GM21528 (cell line): ENCODE measurements around the gene LEFTY1.
A peak's percentile ranks its signal among the peaks of the same experiment; 100 is the strongest.
"Not testable (repeated sequence)": the region's sequence is repeated elsewhere in the genome, so short reads cannot be mapped to it uniquely, and the experiment has no call there.

Experiments used
- ATAC-seq: cut with Tn5 transposase; IDR thresholded peaks from one replicate; pipeline ENCODE4 v1.9.1; 2021; ENCODE audit warnings: mild to moderate bottlenecking, moderate library complexity; ENCODE audit not compliant: unreplicated experiment, low FRiP score

LEFTY1 gene

GRCh38 chr1:225889743-225890142 is 797 bp upstream of the LEFTY1 start:
- no peak for ATAC-seq

DNA sequence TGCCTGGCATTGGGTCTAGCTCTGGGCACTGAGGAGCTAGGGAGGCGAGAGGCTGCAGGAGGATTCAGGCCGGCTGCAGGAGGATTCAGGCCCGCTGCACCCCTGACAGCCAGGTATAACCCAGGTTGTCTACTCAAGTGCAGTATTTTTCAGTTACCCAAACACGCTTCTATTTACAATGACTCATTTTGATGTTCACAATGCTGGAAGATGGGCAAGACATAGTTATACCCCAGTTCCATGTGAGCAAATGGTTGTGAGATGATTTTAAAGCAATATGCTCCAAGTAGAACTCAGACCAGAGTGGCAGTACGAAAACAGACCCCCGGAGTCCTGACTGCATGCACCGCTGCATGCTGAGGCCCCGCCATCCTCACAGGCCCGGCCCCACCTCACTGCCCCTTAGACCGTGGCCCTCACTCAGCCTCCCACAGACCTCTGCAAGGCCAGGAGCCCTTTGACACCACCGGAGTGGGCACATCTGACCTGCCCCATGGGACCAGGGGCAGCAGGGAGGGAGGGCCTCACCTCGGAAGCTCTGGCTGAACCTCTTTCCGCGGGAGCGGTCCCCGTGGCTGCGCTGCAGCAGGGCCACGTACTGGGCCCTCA is 553 bp downstream of the LEFTY1 start:
- ATAC-seq: no peak

DNA sequence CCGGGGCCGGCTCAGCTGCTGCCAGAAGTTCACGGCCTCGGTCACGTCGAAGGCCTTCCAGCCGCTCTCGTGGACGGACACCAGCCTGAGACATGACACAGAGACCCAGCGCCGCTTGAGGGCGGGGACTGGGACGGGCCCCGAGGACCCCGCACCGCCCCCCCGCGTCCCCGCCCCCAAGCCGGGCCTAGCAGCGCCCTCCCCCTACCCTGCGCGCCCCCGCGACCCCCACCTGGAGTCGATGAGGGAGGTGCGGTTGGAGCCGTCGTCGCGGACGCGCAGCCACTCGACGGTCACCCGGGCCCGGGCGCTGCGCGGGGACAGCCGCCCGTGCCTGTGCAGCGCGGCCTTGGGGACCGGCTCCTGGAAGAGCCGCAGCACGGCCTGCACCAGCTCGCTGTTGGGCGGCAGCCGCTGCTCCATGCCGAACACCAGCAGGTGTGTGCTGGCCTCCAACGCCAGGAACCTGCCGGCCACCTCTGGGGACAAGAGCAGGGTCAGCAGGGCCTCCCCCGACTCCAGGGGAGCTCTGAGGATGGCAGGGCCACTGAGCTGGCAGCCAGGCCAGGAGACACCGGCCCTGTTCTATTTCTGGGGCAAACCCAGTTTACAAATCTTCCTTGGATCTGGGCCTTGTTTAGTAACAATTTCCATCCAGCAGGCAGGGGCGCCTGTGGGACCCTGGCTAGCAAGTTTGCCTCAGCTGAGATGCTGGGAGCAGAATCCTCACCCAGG is 1.2 kb downstream of the LEFTY1 start:
- not testable (repeated sequence) for ATAC-seq

- no peak for ATAC-seq
Observed at GRCh38 chr1:225887030-225887314, 2.0 kb downstream of the LEFTY1 start.

- no peak for ATAC-seq
Observed at GRCh38 chr1:225886159-225887029, 2.6 kb downstream of the LEFTY1 start.

- ATAC-seq: no peak
Observed at GRCh38 chr1:225885336-225885735, 3.6 kb downstream of the LEFTY1 start.

GRCh38 chr1:225883616-225884265 is 5.2 kb downstream of the LEFTY1 start:
- no peak for ATAC-seq

DNA sequence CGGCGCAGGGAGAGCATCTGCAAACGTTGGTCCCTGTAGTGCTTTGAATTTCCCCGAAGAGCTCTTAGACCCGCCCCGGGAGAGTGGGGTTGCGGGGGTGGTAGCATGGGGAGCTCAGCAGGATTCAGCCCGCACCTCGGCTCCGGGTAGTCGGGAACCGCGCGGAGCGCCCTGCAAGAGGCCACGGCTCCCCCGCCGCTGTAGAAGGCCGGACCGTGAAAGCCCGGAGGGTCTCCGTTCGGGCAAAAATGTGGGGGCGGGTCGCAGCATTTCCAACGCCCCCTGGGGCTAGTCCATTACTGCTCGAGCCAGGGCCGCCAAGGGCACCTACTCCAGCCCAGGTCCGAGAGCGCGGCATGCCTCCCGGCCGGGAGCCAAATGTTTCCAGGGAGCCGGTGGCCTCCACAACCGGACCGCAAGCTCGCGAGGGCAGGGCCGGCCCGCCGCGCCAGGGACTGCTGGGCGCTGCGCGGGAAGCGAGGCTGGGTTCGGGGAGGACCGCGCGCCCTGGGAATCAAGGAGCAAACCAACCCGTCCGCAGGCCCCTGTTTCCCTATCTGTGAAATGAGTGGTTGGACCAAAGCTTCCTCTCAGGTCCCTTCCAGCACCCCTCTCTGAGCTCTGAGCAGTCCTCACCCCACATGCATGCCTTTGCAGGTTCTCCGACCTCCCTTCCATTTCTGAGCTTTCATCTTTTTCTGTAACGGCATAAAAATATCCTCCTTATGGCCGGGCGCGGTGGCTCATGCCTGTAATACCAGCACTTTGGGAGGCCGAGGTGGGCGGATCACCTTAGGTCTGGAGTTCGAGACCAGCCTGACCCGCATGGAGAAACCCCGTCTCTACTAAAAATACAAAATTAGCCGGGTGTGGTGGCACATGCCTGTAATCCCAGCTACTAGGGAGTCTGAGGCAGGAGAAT is 6.0 kb downstream of the LEFTY1 start:
- ATAC-seq: peak; percentile 44

DNA sequence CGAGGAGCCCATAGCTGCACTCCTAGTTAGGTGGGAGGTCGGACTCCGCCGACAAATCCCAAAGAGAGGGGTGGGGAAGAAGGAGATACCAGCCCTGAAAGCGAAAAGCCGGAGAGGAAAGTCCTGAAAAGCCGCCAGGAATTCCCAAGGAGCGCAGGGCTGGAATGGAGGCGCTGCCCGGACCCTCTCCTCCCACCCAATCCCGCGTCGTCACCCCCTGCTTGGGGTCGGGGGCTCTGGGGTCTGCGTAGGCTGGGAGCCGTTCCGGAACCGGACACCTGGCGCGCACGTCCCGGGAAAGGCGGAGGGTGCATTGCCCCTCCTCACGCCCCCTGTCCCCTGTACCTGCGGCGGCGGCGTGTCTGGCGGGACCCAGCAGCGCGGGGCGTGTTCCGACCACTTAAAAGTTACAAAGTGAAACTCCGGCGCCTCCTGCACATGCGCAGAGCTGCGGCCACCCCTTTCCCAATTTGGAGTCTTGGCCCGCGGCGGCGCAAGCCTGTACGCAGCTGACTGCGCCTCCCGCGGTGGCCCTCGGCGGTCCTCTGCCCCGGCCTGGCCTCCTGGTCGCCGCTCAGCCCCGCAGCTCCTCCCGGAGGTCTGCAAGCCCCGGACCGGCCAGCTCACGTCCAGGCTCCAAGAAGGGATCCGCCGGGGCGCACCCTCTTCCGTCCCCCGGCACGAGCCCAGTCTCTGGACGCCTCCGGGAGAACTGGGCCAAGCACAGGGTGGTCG is 6.8 kb downstream of the LEFTY1 start, which contains the start of gene TMEM63A:
TSS of gene TMEM63A (minus strand) at position 422 of the 735 bp plus-strand sequence. CDS start 4,800 bp downstream, outside the sequence.
- ATAC-seq: peak; percentile 74

- no peak for ATAC-seq
Observed at GRCh38 chr1:225881081-225881958, 7.6 kb downstream of the LEFTY1 start.

DNA sequence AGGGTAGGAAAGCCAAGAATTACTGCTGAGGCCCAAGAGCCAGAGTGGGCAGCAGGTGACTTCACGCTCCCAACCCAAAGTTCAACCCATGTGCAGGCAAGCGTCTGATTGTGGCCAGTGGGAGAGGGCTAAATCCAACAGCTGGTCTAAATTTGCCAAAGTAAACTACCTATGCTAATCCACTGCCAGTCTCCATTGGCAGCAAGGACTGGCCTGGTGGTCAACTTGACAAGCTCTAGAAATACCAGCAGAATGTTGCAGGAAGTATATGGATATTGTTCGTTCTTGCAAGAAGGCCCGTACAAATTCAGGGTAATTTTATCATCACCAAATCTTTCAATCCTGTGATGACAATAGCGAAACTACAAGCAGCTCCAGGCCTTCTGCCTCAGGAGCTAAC is 8.3 kb downstream of the LEFTY1 start:
- ATAC-seq: no peak

- no peak for ATAC-seq
Observed at GRCh38 chr1:225880222-225880588, 8.7 kb downstream of the LEFTY1 start.

- ATAC-seq: no peak
Observed at GRCh38 chr1:225879521-225880221, 9.3 kb downstream of the LEFTY1 start.

- ATAC-seq: no peak
Observed at GRCh38 chr1:225878282-225878681, 10.7 kb downstream of the LEFTY1 start.

GRCh38 chr1:225877580-225877979 is 11.4 kb downstream of the LEFTY1 start:
- ATAC-seq: no peak

DNA sequence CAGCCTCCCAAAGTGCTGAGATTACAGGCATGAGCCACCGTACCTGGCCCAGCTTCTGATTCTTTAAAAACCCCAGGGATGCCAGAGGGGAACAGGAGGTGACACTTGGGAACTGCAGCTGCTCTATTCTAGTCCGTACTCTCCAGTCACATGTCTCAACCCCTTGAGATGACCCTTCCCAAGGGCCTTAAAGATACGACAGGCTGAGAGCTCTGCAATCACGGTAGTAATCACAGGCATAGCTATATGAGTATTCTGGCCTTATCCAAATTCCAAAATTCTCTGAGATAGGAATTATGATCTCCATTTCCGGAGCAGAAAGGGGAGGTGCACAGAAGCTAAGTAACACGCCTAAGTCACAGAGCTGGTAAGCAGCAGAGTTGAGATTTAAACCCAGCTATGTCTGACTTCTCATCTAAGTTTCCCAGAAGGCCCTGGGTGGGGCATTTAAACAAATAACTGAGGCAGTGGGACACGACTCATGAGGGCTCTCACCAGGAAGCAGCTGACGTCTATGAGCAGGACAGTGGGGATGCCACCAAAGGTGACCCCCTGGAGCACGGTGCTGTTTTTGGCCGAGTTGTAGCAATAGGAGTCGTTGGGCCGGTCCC is 11.9 kb downstream of the LEFTY1 start:
- ATAC-seq: no peak
